GM19193 (cell line): ENCODE data around the gene NEK8.

ENCODE experiments used
- POLR2A ChIP-seq: IDR thresholded peaks from 4 replicates; pipeline ENCODE4 v1.6.1; 2011; ENCODE audit not compliant: insufficient read depth, insufficient read length; ENCODE audit errors: extremely low read depth

Gene NEK8

DNA sequence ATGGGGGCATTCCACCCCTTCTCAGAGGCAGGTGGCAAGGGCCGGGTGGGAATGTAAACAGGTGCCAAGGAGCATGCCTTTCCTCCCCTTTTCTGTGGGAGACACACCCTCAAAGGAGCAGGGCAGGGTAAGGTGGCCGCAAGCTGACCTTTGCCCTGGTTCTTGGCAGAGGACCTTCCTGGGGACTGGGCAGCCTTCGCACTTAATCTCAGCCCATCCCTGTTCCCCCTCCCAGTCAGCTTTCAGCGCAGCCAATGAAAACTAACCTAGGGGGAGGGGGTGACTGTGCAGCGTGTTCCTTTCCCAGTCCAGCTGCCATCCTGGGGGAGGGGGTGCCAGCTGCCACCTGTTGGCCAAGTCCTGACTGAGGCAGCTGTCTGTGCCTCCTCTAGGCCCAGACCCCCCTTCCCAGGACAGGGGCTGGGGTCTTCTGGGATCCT is 18.0 kb downstream of the NEK8 start:
- no peak for TF ChIP-seq POLR2A

DNA sequence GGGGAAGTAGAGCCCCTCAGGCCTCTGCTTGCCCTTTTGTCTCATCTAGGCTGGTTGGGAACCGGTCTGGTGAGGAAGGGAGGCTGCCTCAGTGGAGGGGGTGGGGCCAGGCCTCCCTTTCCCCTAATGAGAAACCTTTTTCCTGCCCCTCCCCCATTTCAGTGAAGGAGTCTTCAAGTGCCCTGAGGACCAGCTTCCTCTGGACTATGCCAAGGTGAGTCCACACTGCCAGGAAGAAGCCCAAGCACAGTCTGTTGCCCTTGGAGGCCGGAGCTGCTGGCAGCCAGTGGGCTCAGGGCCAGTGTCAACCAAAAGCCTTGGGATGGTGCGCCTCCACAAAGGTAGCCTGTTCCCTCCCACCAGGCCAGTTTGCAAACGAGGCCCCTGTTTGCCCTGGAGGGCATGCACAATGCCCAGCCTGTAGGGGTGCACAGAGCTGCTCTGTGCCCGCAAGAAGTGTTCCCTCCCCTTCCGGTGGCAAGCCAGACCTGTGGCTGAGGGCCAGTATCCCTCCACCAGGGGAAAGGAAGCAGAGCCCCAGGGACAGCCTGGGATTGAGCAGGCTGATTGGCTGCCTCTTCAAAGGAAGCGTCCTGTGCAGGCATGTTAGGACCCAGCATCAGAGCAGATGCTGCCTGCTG is 18.6 kb downstream of the NEK8 start:
- TF ChIP-seq POLR2A: no peak

DNA sequence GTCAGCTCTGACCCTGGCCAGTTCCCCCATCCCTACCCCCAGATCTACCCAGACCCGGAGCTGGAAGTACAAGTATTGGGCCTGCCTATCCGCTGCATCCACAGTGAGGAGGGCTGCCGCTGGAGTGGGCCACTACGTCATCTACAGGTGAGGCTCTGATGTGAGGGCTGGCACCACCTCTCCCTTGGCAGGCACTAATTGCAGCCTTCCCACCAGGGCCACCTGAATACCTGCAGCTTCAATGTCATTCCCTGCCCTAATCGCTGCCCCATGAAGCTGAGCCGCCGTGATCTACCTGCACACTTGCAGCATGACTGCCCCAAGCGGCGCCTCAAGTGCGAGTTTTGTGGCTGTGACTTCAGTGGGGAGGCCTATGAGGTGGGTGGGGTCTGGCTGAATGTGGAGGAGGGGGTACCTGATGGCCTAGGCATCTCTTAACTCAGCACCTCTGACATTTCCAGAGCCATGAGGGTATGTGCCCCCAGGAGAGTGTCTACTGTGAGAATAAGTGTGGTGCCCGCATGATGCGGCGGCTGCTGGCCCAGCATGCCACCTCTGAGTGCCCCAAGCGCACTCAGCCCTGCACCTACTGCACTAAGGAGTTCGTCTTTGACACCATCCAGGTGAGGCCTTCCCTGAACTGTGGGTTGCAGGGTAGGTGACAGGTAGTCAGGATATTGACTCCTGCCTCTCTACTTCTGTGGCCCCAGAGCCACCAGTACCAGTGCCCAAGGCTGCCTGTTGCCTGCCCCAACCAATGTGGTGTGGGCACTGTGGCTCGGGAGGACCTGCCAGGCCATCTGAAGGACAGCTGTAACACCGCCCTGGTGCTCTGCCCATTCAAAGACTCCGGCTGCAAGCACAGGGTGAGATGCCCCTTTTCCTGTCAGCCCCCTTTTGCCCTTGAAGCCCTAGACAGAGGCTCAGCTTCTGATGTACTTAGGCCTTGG is 19.5 kb downstream of the NEK8 start:
- peak; percentile 36 for TF ChIP-seq POLR2A

DNA sequence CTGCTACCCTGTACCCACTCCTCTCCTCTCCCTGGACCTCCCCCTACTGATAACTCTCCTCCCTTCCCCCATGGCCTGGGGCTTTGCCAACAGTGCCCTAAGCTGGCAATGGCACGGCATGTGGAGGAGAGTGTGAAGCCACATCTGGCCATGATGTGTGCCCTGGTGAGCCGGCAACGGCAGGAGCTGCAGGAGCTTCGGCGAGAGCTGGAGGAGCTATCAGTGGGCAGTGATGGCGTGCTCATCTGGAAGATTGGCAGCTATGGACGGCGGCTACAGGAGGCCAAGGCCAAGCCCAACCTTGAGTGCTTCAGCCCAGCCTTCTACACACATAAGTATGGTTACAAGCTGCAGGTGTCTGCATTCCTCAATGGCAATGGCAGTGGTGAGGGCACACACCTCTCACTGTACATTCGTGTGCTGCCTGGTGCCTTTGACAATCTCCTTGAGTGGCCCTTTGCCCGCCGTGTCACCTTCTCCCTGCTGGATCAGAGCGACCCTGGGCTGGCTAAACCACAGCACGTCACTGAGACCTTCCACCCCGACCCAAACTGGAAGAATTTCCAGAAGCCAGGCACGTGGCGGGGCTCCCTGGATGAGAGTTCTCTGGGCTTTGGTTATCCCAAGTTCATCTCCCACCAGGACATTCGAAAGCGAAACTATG is 20.4 kb downstream of the NEK8 start:
- TF ChIP-seq POLR2A: no peak

DNA sequence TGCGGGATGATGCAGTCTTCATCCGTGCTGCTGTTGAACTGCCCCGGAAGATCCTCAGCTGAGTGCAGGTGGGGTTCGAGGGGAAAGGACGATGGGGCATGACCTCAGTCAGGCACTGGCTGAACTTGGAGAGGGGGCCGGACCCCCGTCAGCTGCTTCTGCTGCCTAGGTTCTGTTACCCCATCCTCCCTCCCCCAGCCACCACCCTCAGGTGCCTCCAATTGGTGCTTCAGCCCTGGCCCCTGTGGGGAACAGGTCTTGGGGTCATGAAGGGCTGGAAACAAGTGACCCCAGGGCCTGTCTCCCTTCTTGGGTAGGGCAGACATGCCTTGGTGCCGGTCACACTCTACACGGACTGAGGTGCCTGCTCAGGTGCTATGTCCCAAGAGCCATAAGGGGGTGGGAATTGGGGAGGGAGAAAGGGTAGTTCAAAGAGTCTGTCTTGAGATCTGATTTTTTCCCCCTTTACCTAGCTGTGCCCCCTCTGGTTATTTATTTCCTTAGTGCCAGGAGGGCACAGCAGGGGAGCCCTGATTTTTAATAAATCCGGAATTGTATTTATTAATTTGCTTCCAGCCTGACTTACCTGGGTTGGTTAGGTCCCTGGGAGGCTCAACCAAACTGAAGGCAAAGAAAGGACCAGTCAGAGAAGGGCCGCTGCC is 21.1 kb downstream of the NEK8 start:
- no peak for TF ChIP-seq POLR2A

DNA sequence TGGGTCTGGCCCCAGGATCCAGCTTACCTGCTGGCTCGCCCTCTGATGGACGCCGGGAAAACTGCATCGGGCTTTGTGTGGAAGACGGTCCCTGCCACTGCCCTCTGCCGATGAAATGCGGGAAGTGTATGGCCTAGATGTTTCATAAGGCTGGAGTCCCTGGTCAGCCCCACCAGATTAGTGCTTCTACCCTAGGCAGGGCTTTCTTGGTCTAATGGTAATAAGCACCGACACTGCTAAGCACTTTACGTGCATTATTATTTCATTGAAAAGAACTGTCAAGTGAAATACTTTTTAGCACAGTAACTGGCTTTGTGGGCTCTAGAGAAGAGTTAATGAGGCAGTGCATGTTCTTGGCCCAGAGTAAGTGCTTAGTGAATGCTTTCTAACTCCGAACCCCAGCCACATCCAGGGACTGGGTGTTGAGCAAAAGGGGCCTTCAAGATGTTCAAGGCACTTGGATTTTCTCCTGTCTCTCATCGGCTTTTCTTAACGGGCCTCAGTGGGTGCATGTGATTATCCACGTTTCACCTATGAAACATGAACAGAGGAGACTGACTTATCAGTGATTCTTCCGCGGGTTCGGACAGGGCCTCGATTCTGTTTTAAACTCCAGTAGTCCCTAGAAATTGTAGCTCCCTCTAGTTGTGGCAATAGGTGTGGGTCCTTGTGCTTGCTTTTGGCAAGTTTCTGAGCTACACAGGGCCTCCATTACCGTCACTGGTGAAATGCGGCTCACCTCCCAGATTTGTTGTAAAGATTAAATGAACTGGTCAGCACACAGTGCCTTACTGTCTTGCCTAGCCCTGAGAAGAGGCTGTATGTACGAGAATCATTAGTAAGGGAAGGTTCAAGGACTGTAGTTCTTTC is 21.8 kb downstream of the NEK8 start:
- TF ChIP-seq POLR2A: no peak

DNA sequence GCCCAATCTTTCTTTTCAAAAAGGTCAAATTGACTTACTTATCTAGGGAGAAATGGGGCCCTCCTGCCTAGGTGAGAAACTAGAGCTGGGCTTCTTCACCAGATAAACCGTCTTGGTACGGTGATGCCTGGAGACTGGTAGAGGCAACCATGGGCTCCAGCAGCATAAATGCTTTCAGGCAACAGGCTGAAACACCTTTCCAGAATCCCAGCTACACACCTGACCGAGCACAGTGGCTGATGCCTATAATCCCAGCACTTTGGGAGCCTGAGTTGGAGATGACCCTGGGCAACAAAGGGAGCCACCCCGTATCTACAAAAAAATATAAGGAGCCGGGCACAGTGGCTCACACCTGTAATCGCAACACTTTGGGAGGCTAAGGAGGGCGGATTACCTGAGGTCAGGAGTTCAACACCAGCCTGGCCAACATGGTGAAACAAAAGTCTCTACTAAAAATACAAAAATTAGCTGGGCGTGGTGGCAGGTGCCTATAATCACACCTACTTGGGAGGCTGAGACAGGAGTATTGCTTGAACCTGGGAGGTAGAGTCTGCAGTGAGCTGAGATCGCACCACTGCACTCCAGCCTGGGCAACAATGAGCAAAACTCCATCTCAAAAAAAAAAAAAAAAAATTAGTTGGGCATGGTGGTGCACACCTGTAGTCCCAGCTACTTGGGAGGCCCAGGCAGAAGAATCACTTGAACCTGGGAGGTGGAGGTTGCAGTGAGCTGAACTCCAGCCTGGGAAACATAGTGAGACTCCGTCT is 23.2 kb downstream of the NEK8 start:
- TF ChIP-seq POLR2A: no peak

DNA sequence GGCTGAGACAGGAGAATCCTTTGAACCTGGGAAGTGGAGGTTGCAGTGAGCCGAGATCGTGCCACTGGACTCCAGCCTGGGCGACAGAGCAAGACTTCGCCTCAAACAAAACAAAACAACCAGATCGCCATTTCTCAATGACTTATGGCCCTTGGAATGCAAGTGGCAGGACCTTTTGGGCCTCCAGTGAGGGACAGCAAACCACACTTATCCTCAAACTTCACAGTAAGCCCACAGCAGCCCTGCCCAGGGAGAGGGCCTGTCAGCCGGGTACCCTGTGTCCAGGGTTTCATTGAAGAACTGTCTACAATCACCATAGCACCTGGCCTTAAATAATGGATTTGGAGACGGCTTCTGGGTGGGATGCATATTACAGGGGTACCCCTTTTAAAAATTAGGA is 26.9 kb downstream of the NEK8 start:
- no peak for TF ChIP-seq POLR2A

DNA sequence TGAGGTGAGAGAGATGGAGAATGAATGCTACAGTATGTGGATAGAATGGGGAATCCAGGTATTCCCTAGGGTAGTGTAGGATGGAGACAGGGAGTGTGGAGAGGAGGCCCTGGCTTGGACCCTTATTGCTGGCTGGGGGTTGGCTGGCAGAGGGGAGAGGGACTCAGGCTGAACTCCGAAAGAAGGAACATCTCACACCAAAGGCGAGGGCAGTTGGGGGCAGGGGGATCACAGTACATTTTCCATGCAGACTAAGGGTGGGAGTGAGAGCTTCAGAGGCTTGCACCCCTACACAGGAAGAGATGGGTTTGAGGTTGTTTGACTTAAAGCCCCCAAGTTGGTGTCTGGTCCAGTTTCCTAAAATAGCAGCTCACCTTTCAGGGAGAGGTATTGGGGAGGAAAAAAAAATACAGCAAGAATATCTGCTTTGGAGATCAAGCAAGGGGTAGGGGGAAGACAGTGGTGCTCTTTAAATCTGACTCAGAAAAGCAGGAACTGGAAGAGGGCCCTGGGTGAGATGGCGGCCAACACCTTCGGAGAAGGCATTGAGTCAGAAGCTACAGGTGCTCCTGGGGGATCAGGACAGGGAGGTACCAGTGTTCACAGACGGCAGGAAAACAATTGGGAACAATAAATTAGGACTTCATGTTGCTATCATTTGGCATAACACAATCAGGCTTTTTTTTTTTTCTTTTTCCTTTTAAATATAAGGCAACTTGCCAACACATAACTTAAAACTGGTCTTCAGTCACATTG is 27.6 kb downstream of the NEK8 start:
- TF ChIP-seq POLR2A: no peak

DNA sequence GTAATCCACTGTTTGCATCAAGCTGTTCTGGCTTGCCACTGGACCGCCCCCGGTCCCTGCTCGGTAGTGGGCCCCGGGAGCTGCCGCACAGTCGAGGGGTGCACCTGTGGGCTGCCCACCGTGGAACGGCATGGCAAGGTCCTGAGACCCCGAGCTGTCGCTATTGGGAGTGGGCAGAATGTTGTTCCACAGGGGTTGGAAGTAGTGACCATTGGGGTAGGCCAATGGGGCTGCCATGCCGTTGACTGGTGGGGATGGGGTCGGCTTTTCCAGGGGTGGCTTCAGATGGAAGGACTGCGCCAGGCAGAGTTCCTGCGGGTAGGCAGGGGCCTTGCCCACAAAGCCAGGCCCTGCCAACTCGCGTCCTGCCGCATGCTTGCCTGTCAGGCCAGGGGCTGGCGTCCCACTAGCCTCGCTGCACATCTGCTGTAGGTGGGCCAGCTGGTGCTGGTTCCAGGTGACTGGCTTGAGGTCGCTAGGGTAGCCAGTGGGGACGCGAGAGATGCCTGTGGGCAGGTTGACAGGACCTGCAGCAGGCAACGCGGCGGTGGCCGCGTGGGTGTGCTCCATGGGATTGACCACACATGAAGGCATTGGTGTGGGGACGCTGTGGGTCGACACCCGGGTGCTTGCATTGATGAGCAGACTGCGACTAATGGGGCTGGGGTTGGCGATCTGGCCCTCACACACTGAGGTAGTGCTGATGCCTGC is 30.0 kb downstream of the NEK8 start:
- no peak for TF ChIP-seq POLR2A

DNA sequence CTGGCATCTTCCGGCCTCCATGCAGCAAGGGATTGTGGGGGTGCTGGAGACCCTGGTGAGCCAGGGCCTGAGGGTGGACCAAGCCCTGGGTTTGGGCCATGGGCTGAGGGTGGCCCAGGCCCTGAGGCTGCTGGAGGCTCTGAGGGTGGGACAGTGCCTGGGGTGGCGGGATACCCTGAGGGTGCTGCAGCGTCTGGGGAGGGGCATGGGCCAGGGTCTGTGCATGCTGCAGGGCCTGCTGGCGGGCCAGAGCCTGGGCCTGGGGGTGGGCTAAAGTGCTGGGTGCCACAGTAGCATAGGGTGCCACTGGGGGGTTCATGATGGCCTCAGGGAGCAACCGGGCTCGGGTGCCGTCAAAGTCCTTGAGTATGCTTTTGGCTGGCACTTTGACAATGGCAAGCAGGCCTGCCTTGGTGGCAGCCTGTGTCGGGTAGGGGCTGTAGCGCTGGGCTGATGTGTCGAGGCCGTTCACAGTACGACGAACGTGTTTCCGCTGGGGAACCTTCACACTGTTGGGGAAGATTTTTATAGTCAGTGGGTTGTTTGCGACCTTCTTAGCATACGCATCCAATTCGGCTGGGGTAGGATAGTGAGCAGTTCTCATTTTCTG is 30.8 kb downstream of the NEK8 start:
- TF ChIP-seq POLR2A: no peak
